AG04449 (cell line): ENCODE measurements around the gene SDC3.

Experiments used
- CTCF ChIA-PET: fragments of 350-600 bp; formaldehyde crosslinking; extraction: SDS; loops from one replicate; lab custom pipeline; 2021; ENCODE audit warnings: antibody characterized with exemption; lab: Yijun Ruan, JAX
- POLR2A ChIA-PET: fragments of 400-600, 350-600 bp; formaldehyde crosslinking; extraction: SDS; loops from one replicate; lab custom pipeline; 2020; ENCODE audit warnings: antibody characterized with exemption, inconsistent platforms; lab: Yijun Ruan, JAX
- DNase-seq: peaks from one replicate; pipeline ENCODE4 v3.0.0-alpha.2; 2010; ENCODE audit warnings: low read depth, low spot score
- H3K4me3 ChIP-seq: 2 replicates; pipeline ENCODE4 v1.5.1; 2011; ENCODE audit warnings: low read depth, mild to moderate bottlenecking, control low read depth, low read length
- CTCF ChIP-seq: IDR thresholded peaks from one replicate; pipeline ENCODE4 v1.5.1; 2011; ENCODE audit warnings: mild to moderate bottlenecking, moderate library complexity, low read length, control low read depth, inconsistent platforms; ENCODE audit not compliant: insufficient read depth; ENCODE audit errors: missing control alignments

SDC3 gene

GRCh38 chr1:30920827-30921226 lies 12.3 kb upstream of the SDC3 start:
- CTCF ChIA-PET = interaction anchor here (1.4 to 19.0 kb wide), 5 partner anchors 8 to 139 kb away, joined by 5 to 405 read pairs (median 99); no protein-coding TSS in a partner anchor

GRCh38 chr1:30919025-30919881 lies 10.7 kb upstream of the SDC3 start:
- POLR2A ChIA-PET = interaction anchor here (0.6 kb wide), 1 partner anchor 13 kb away, joined by 3 read pairs; no protein-coding TSS in a partner anchor
- DNase-seq = no peak
- H3K4me3 ChIP-seq = no peak overlapping the region
- no peak for TF ChIP-seq CTCF
- CTCF ChIA-PET = interaction anchor here (1.0 to 19.0 kb wide), 5 partner anchors 7 to 201 kb away, joined by 3 to 405 read pairs (median 99); no protein-coding TSS in a partner anchor

More at GRCh38 chr1:30920827-30921226, 12.3 kb upstream of the SDC3 start:
- POLR2A ChIA-PET = no interaction called here
- no peak overlapping the region for H3K4me3 ChIP-seq
- no peak for TF ChIP-seq CTCF
- DNase-seq = no peak

- ChIA-PET POLR2A (no interaction called here), CTCF (interaction anchor here (7.2 to 19.0 kb wide), 5 partner anchors 7 to 133 kb away, joined by 52 to 1030 read pairs (median 405); no protein-coding TSS in a partner anchor)
- TF ChIP-seq CTCF = no peak
- no peak for DNase-seq
- H3K4me3 ChIP-seq = no peak overlapping the region
These were observed 7.7 kb upstream of the SDC3 start for GRCh38 chr1:30916296-30916695.

GRCh38 chr1:30915491-30916230 lies 7.1 kb upstream of the SDC3 start:
- ChIA-PET POLR2A (no interaction called here), CTCF (interaction anchor here (0.7 to 8.6 kb wide), 7 partner anchors 7 to 195 kb away, joined by 3 to 1030 read pairs (median 99); no protein-coding TSS in a partner anchor)
- DNase-seq = no peak
- no peak overlapping the region for H3K4me3 ChIP-seq
- TF ChIP-seq CTCF = no peak

GRCh38 chr1:30914931-30915330 lies 6.4 kb upstream of the SDC3 start:
- no peak overlapping the region for H3K4me3 ChIP-seq
- ChIA-PET POLR2A (no interaction called here), CTCF (interaction anchor here (0.7 to 8.6 kb wide), 8 partner anchors 8 to 194 kb away, joined by 3 to 1030 read pairs (median 76); no protein-coding TSS in a partner anchor)
- DNase-seq = no peak
- TF ChIP-seq CTCF = no peak
